Immature natural killer cell (primary cell): Measurements from ENCODE around the gene VTI1A. TPM values are rescaled to one million over a fixed set of nuclear protein-coding genes. Genes with fewer than 3 reads are reported as not detected.
"Not testable (repeated sequence)": the region's sequence is repeated elsewhere in the genome, so short reads cannot be mapped to it uniquely, and the experiment has no call there.

Experiments used
- DNase-seq, 3 donors: peaks; one replicate each; pipeline ENCODE4 v3.0.0; 2022; ENCODE audit warnings: mixed read lengths in 1 of 3
- H3K27ac Mint-ChIP-seq, 6 donors: one replicate each; pipeline ENCODE4 v1.8.0; 2020; ENCODE audit warnings: mixed read lengths in 6 of 6, mild to moderate bottlenecking in 5 of 6, inconsistent platforms in 4 of 6, moderate library complexity in 3 of 6
- H3K27me3 Mint-ChIP-seq, 3 donors: one replicate each; pipeline ENCODE4 v1.8.0; 2020 to 2021; ENCODE audit warnings: low read depth in 3 of 3, mild to moderate bottlenecking in 3 of 3, mixed read lengths in 3 of 3, moderate library complexity in 3 of 3, inconsistent platforms in 1 of 3
- H3K36me3 Mint-ChIP-seq, 3 donors: one replicate each; pipeline ENCODE4 v1.8.0; 2020; ENCODE audit warnings: mixed read lengths in 3 of 3, inconsistent platforms in 2 of 3, mild to moderate bottlenecking in 2 of 3
- H3K4me1 Mint-ChIP-seq, 2 donors: one replicate each; pipeline ENCODE4 v1.8.0; 2020; ENCODE audit warnings: inconsistent platforms in 2 of 2, mild to moderate bottlenecking in 2 of 2, mixed read lengths in 2 of 2, moderate library complexity in 1 of 2
- H3K4me3 Mint-ChIP-seq, 5 donors: one replicate each; pipeline ENCODE4 v1.8.0; 2020; ENCODE audit warnings: mild to moderate bottlenecking in 5 of 5, mixed read lengths in 5 of 5, inconsistent platforms in 3 of 5, moderate library complexity in 3 of 5
- H3K9me3 Mint-ChIP-seq, 6 donors: one replicate each; pipeline ENCODE4 v1.8.0; 2020; ENCODE audit warnings: mild to moderate bottlenecking in 6 of 6, mixed read lengths in 6 of 6, inconsistent platforms in 4 of 6, moderate library complexity in 3 of 6
- polyA plus RNA-seq, 3 donors: library from polyadenylated mRNA; unstranded; fragments of 300-500 nt; fragmentation: Illumina TruSeq; gene quantifications; one replicate each; pipeline ENCODE4 v1.2.3, GENCODE V29; 2021

The VTI1A gene
- polyA plus RNA-seq, 3 donors from 2014 or later, result 15.0 to 40.2 (median 31.2) TPM

DNA sequence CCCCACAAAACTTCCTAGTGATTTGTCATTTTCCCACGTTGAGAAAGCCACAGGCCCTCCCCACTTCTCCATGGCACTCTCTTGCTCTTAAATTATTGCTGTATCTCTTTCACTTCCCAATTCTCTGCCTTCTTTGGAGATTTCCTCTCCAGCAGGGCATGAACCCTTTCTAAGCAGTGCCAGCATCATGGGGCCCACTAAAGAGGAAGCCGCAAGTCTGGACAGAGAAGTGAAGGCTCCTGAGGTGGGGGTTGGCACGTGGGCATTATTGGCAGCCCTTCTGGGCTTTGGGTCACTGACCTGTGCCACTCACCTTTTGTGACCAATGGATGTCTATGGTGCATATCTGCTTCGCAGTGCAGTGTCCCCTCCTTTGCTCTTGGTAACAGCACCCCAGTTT is 405.3 kb downstream of the VTI1A start:
- H3K4me3 Mint-ChIP-seq, result no peak overlapping the region
- peaks cover 5 to 9% (median 9%) of the 10 kb centered on the region in 3 donors for H3K36me3 Mint-ChIP-seq
- H3K9me3 Mint-ChIP-seq, result peaks cover 0 to 15% (median 3%) of the 10 kb centered on the region in 6 donors
- peaks cover 0 to 2% (median 0%) of the 10 kb centered on the region in 3 donors for H3K27me3 Mint-ChIP-seq
- H3K27ac Mint-ChIP-seq, result no peak overlapping the region
- no peak for DNase-seq
- H3K4me1 Mint-ChIP-seq, result no peaks in the 10 kb centered on the region

DNA sequence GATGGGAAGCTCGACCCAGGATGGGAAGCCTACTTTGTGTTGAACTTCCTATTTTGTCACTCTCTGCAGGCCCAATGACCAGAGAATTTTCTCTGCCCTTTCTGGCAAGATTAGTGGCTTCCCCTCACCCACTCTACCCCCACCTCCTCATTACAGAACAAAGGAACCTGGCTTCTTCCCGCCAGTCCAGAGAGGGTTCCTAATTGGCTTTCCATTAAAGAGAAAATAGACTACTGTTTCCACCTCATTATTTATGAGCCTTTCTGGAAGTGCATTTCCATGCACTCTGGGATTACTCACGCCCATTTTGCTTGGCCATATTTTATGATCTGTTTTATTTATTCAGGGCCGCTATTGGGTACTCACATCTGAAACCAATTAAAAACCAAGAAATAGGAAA is 408.1 kb downstream of the VTI1A start:
- peaks cover 0 to 5% (median 0%) of the 10 kb centered on the region in 6 donors for H3K9me3 Mint-ChIP-seq
- H3K36me3 Mint-ChIP-seq, result no peaks in the 10 kb centered on the region
- no peaks in the 10 kb centered on the region for H3K4me1 Mint-ChIP-seq
- H3K4me3 Mint-ChIP-seq, result no peak overlapping the region
- no peaks in the 10 kb centered on the region for H3K27me3 Mint-ChIP-seq
- DNase-seq, result no peak
- H3K27ac Mint-ChIP-seq, result no peak overlapping the region

DNA sequence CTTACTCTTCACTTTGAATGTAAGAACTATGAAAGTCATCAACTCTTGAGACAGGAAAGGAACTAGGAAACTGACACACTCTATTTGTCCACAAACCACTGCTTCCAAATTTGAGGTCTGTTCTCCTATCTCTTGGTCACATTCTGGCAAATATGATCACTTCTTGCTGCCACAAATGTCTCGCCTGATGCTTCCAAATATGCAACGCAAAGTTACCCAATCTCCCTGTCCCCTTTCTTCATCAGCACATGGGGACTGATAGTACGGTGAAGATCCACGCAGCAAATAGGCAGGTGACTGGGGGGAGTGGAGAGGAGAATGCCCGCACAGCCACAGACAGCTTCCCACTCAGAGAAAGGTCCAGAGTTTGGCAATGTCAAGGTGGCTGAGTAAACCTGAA is 410.5 kb downstream of the VTI1A start:
- no peak for DNase-seq
- Mint-ChIP-seq H3K27ac (no peak overlapping the region), H3K4me3 (no peak overlapping the region), H3K4me1 (no peaks in the 10 kb centered on the region), H3K9me3 (peaks cover 0 to 4% (median 0%) of the 10 kb centered on the region in 6 donors), H3K36me3 (no peaks in the 10 kb centered on the region), H3K27me3 (no peaks in the 10 kb centered on the region)

DNA sequence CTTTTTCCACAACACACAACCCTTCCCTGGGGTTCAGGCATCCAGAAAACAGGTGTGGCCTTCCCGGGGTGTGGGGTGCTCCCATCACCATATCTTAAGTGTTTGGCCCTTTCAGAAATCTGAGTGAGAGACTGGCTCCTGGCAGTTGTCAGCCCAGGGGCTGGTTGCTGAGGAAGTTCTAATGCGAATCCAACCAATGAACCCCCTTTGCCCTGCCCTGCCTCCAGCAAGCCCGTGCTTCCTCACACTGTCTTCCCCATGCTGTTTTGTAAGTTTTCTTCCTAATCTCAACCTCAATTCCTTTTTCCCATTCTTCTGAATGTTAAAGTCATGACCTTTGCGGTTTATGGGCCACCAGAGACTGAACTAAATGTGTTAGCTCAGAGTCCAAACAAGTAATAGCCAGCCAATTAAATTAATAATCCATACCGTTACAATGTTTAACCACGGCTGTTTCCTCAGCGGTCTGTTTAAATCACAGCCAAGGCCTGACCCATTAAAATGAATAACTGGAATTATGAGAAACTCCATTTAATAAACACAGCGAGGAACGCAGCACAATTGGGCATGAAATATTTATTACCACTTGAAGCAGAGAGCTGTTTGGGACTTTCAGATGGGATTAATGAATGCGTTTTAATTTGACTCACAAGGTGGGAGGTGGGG is 412.1 kb downstream of the VTI1A start:
- no peak for DNase-seq
- no peak overlapping the region for H3K4me3 Mint-ChIP-seq
- H3K36me3 Mint-ChIP-seq, result no peaks in the 10 kb centered on the region
- H3K27me3 Mint-ChIP-seq, result no peaks in the 10 kb centered on the region
- no peaks in the 10 kb centered on the region for H3K4me1 Mint-ChIP-seq
- H3K27ac Mint-ChIP-seq, result no peak overlapping the region
- H3K9me3 Mint-ChIP-seq, result peaks cover 0 to 9% (median 5%) of the 10 kb centered on the region in 6 donors

DNA sequence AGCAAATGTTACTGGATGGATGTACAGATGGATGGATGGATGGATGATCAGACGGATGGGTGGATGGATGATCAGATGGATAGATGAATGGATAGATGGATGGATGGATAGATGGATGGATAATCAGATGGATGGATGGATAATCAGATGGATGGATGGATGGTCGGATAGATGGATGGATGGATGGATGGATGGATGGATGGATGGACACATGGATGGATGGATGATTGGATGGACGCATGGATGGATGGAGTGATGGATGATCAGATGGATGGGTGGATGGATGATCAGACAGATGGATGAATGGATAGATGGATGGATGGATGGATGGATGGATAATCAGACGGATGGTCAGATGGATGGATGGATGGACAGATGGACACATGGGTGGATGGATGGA is 412.8 kb downstream of the VTI1A start:
- Mint-ChIP-seq H3K36me3 (no peaks in the 10 kb centered on the region), H3K27ac (no peak overlapping the region), H3K4me1 (no peaks in the 10 kb centered on the region), H3K4me3 (no peak overlapping the region), H3K9me3 (peaks cover 0 to 11% (median 7%) of the 10 kb centered on the region in 6 donors), H3K27me3 (no peaks in the 10 kb centered on the region)
- DNase-seq, result no peak

DNA sequence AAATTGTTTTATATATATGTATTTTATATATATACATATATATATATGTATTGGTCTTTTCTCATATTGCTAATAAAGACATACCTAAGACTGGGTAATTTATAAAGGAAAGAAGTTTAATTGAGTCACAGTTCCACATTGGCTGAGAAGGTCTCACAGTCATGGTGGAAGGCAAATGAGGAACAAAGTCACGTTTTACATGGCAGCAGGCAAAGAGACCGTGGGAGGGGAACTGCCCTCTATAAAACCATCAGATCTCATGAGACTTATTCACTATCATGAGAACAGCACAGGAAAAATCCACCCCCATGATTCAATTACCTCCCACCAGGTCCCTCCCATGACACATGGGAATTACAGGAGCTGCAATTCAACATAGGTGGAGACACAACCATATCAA is 416.4 kb downstream of the VTI1A start:
- H3K27ac Mint-ChIP-seq, H3K27me3 Mint-ChIP-seq, DNase-seq, H3K4me1 Mint-ChIP-seq, H3K4me3 Mint-ChIP-seq, H3K36me3 Mint-ChIP-seq: not testable (repeated sequence)
- H3K9me3 Mint-ChIP-seq, result peaks cover 0 to 11% (median 7%) of the 10 kb centered on the region in 6 donors

Other genes with a start within 250 kb of the VTI1A start
- gene TECTB, start 163.8 kb upstream of the VTI1A start, polyA plus RNA-seq, result not detected
- gene ACSL5, start 73.1 kb upstream of the VTI1A start, polyA plus RNA-seq, result 10 to 100 TPM; 63.9 to 86.5 (median 78.4) TPM
- gene ZDHHC6, start 301 bp upstream of the VTI1A start, polyA plus RNA-seq, result 10 to 100 TPM; 27.4 to 39.3 (median 39.2) TPM